ENCODE data around the gene HSPBAP1.

- TF ChIP-seq, protein P1, sequence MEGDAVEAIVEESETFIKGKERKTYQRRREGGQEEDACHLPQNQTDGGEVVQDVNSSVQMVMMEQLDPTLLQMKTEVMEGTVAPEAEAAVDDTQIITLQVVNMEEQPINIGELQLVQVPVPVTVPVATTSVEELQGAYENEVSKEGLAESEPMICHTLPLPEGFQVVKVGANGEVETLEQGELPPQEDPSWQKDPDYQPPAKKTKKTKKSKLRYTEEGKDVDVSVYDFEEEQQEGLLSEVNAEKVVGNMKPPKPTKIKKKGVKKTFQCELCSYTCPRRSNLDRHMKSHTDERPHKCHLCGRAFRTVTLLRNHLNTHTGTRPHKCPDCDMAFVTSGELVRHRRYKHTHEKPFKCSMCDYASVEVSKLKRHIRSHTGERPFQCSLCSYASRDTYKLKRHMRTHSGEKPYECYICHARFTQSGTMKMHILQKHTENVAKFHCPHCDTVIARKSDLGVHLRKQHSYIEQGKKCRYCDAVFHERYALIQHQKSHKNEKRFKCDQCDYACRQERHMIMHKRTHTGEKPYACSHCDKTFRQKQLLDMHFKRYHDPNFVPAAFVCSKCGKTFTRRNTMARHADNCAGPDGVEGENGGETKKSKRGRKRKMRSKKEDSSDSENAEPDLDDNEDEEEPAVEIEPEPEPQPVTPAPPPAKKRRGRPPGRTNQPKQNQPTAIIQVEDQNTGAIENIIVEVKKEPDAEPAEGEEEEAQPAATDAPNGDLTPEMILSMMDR (IDR thresholded peaks at IDR 0.05; ENCODE audit: insufficient read depth, low read length, poor library complexity, severe bottlenecking), result no peak
- no peak for TF ChIP-seq EZH2phosphoT487 (conservative IDR thresholded peaks at IDR 0.05; ENCODE audit: low read length)
Measured at GRCh38 chr3:122700193-122700592, 93.4 kb downstream of the HSPBAP1 start.
